GM12878 (cell line): Measurements from ENCODE around the gene CTSK. TPM values are rescaled to one million over a fixed set of nuclear protein-coding genes. Genes with fewer than 3 reads are reported as not detected.

ENCODE experiments used
- ATAC-seq: fragments of 200-7000 bp; cut with Tn5 transposase; 3 replicates; pipeline ENCODE4 v1.9.1; 2020; ENCODE audit warnings: mild to moderate bottlenecking, moderate library complexity
- BruUV-seq: library from RNA; stranded (reverse); fragments of 400-500 nt; replicated peaks from 2 replicates; lab custom pipeline; 2021; lab: Mats Ljungman, UMichigan
- CTCF ChIA-PET: fragments of 300-600 bp; sonication (Branson Sonifier 250); formaldehyde crosslinking; extraction: SDS; loops from one replicate; lab custom pipeline; 2021; ENCODE audit warnings: inconsistent platforms; lab: Yijun Ruan, JAX
- POLR2A ChIA-PET: fragments of 350-600 bp; formaldehyde crosslinking; extraction: SDS; loops from one replicate; lab custom pipeline; 2021; ENCODE audit warnings: inconsistent platforms; lab: Charles Lee
- RAD21 ChIA-PET: fragments of 300-600 bp; sonication (Branson Sonifier 250); formaldehyde crosslinking; loops from one replicate; lab custom pipeline; 2023; ENCODE audit warnings: antibody characterized with exemption; ENCODE audit not compliant: unreplicated experiment; lab: Charles Lee
- SMC1A ChIA-PET: fragments of 300-600 bp; sonication (Branson Sonifier 250); formaldehyde crosslinking; loops from one replicate; lab custom pipeline; 2023; ENCODE audit not compliant: unreplicated experiment, uncharacterized antibody; lab: Charles Lee
- DNase-seq: peaks from one replicate; pipeline ENCODE4 v3.0.0-alpha.2; 2011; ENCODE audit warnings: low read depth, low spot score
- FAIRE-seq: peaks from 3 replicates; lab custom pipeline; 2011; peaks lifted over from hg19 to GRCh38; lab: Jason Lieb, UNC
- H2AFZ ChIP-seq: 2 replicates; pipeline ENCODE4 v1.6.0; 2011; ENCODE audit warnings: low read depth, low read length, control low read depth; ENCODE audit not compliant: control insufficient read depth
- H3K27ac ChIP-seq: 2 replicates; pipeline ENCODE4 v1.5.1; 2011; ENCODE audit warnings: control low read depth; ENCODE audit not compliant: control insufficient read depth, insufficient read depth
- H3K27me3 ChIP-seq, 2 experiments: replicated peaks in 1 of 2; 2 replicates each; pipeline versions ENCODE4 v1.6.0 to v1.6.1; 2011; ENCODE audit warnings: low read length in 1 of 2; ENCODE audit not compliant: control insufficient read depth in 2 of 2, insufficient read depth in 2 of 2
- H3K36me3 ChIP-seq, 2 experiments: 2 replicates each; pipeline ENCODE4 v1.5.1; 2011; ENCODE audit warnings: low read length in 1 of 2; ENCODE audit not compliant: control insufficient read depth in 2 of 2, insufficient read depth in 2 of 2
- H3K4me1 ChIP-seq: 2 replicates; pipeline ENCODE4 v1.6.1; 2011; ENCODE audit warnings: mild to moderate bottlenecking, low read length, moderate library complexity, mixed read lengths; ENCODE audit not compliant: control insufficient read depth, insufficient read depth
- H3K4me2 ChIP-seq: 2 replicates; pipeline ENCODE4 v1.6.0; 2011; ENCODE audit warnings: control low read depth; ENCODE audit not compliant: control insufficient read depth, insufficient read depth
- H3K4me3 ChIP-seq: fragments of 200-600 bp; sonication (generic); 2 replicates; pipeline ENCODE4 v1.5.1; 2016
- H3K79me2 ChIP-seq: 2 replicates; pipeline ENCODE4 v1.6.0; 2011; ENCODE audit warnings: low read length; ENCODE audit not compliant: control insufficient read depth, insufficient read depth
- H3K9ac ChIP-seq: 2 replicates; pipeline ENCODE4 v1.8.0; 2011; ENCODE audit warnings: low read length, control low read depth, mixed read lengths; ENCODE audit not compliant: control insufficient read depth, insufficient read depth
- H3K9me3 ChIP-seq: replicated peaks from 3 replicates; pipeline ENCODE4 v1.5.1; 2011; ENCODE audit warnings: mild to moderate bottlenecking, low read length; ENCODE audit not compliant: control insufficient read depth, insufficient read depth
- H4K20me1 ChIP-seq: 2 replicates; pipeline ENCODE4 v1.6.0; 2011; ENCODE audit not compliant: control insufficient read depth, insufficient read depth
- KDM1A ChIP-seq: fragments of 200-600 bp; sonication (generic); IDR thresholded peaks from 2 replicates; pipeline ENCODE4 v1.6.1; 2016; ENCODE audit warnings: borderline replicate concordance
- POLR2AphosphoS5 ChIP-seq: IDR thresholded peaks from 2 replicates; pipeline ENCODE4 v1.6.1; 2011; ENCODE audit warnings: mild to moderate bottlenecking, low read length, inconsistent platforms
- WGBS: methylation state at CpG from one replicate; pipeline ENCODE4 v1.1.6; 2016; ENCODE audit warnings: low lambda C conversion rate; ENCODE audit not compliant: insufficient replicate concordance, insufficient coverage; ENCODE audit errors: missing lambda C conversion rate; 5-methylcytosine and 5-hydroxymethylcytosine counted together
- in situ Hi-C: fragments of 300-500 bp; cut with MboI; formaldehyde crosslinking; loops from 9 replicates; pipeline ENCODE4 v1.14.3; 2018; ENCODE audit warnings: mixed read lengths
- intact Hi-C: fragments of 100-400 bp; cut with micrococcal nuclease; formaldehyde crosslinking; loops from one replicate; pipeline ENCODE4 v1.14.2; 2022; ENCODE audit not compliant: unreplicated experiment
- polyA plus RNA-seq, 11 experiments: library from polyadenylated mRNA; depleted of rRNA in 4 of 11; unstranded in 6 of 11; stranded (reverse) in 5 of 11; fragments of >200 nt; fragmentation: Nextera tagmentation in 4 of 11; fragmentation: Illumina TruSeq in 1 of 11; extraction: Ambion mirVana in 4 of 11; extraction: Trizol in 1 of 11; gene quantifications; 1 replicate in 1 of 11; 2 replicates in 10 of 11; pipeline versions ENCODE4 v1.2.1 to v1.2.3, GENCODE V29; 2011 to 2016; ENCODE audit warnings: inconsistent platforms in 2 of 11, missing spikeins in 2 of 11, low read depth in 1 of 11
- total RNA-seq, 4 experiments: library from RNA; depleted of rRNA in 3 of 4; stranded (reverse); fragments of >200 nt in 3 of 4; fragmentation: Illumina TruSeq in 1 of 4; extraction: Trizol in 1 of 4; gene quantifications; 2 replicates each; pipeline versions ENCODE4 v1.2.1 to v1.2.3, GENCODE V29; 2013 to 2021
- TF ChIP-seq, protein P1 (sequence below): IDR thresholded peaks from 2 replicates; pipeline ENCODE4 v1.6.1; 2011; ENCODE audit warnings: mild to moderate bottlenecking, low read depth, low read length, moderate library complexity; ENCODE audit not compliant: insufficient replicate concordance
- TF ChIP-seq, protein P2 (sequence below): fragments of 450-650 bp; IDR thresholded peaks from 2 replicates; pipeline ENCODE4 v1.6.1; 2017; ENCODE audit warnings: mild to moderate bottlenecking

Gene CTSK
- total and polyA plus RNA-seq, 10 of the 15 experiments (the other 5 are each of a cell fraction or from before 2014, with no cell fraction given), result 0.40 to 3.1 (median 0.83) TPM

DNA sequence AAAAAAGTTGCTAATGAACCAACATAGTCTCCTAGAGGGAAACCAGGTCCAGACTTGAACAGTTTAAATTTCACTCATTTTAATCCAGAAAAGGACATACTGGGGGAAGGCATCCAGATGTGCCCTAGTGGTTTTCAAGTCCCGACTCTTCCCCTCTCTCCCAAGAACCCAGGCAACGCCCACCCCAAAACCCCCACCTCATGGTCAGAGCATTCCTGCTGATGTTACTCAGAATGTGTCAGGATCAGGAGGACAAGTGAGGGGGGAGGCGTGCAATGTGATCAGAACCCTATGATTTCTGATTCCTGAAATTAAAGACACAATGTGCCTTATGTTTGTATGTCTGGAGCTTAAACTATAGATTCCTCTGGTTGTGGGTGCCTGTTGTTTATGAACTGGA lies 1.6 kb upstream of the CTSK start:
- CTCF ChIA-PET, result interaction anchor here (0.8 kb wide), 1 partner anchor 251 kb away, joined by 3 read pairs; no protein-coding TSS in a partner anchor
- SMC1A ChIA-PET, result interaction anchor here (0.6 to 1.9 kb wide), 2 partner anchors 74 to 247 kb away, joined by 3 to 4 read pairs; no protein-coding TSS in a partner anchor
- no peaks in the 10 kb centered on the region for H3K79me2 ChIP-seq
- POLR2A ChIA-PET, result no interaction called here
- no peak overlapping the region for H3K9ac ChIP-seq
- no peak overlapping the region for H3K4me3 ChIP-seq
- no peak overlapping the region for H2AFZ ChIP-seq
- H3K4me1 ChIP-seq, result no peaks in the 10 kb centered on the region
- no peak overlapping the region for H3K4me2 ChIP-seq
- TF ChIP-seq, protein P1, sequence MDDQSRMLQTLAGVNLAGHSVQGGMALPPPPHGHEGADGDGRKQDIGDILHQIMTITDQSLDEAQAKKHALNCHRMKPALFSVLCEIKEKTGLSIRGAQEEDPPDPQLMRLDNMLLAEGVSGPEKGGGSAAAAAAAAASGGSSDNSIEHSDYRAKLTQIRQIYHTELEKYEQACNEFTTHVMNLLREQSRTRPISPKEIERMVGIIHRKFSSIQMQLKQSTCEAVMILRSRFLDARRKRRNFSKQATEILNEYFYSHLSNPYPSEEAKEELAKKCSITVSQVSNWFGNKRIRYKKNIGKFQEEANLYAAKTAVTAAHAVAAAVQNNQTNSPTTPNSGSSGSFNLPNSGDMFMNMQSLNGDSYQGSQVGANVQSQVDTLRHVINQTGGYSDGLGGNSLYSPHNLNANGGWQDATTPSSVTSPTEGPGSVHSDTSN, result no peak
- TF ChIP-seq KDM1A, result no peak
- TF ChIP-seq, protein P2, sequence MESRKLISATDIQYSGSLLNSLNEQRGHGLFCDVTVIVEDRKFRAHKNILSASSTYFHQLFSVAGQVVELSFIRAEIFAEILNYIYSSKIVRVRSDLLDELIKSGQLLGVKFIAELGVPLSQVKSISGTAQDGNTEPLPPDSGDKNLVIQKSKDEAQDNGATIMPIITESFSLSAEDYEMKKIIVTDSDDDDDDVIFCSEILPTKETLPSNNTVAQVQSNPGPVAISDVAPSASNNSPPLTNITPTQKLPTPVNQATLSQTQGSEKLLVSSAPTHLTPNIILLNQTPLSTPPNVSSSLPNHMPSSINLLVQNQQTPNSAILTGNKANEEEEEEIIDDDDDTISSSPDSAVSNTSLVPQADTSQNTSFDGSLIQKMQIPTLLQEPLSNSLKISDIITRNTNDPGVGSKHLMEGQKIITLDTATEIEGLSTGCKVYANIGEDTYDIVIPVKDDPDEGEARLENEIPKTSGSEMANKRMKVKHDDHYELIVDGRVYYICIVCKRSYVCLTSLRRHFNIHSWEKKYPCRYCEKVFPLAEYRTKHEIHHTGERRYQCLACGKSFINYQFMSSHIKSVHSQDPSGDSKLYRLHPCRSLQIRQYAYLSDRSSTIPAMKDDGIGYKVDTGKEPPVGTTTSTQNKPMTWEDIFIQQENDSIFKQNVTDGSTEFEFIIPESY, result no peak
- TF ChIP-seq POLR2AphosphoS5, result no peak
- TF ChIP-seq, all 136 proteins: peak for 0
- H3K9me3 ChIP-seq, result no peaks in the 10 kb centered on the region
- no peaks in the 10 kb centered on the region for H4K20me1 ChIP-seq
- peaks cover 2 to 11% of the 10 kb centered on the region in 2 experiments; a peak in 3 of 4 replicates for H3K36me3 ChIP-seq
- no TSS peak for BruUV-seq
- no peak for FAIRE-seq
- in situ Hi-C loops (no loop called here), intact Hi-C loops (loop anchor here (5.0 kb wide), 2 partner anchors 47 to 247 kb away; no protein-coding TSS in a partner anchor)
- H3K27ac ChIP-seq, result no peak overlapping the region
- RAD21 ChIA-PET, result no interaction called here
- DNase-seq, result no peak
- 67% methylated on average over 3 of the region's 3 CpGs for WGBS
- ATAC-seq, result no peak
- H3K27me3 ChIP-seq, result no peaks in the 10 kb centered on the region
